ENCODE results near the gene RXFP1.
A peak's percentile ranks its signal among the peaks of the same experiment; 100 is the strongest.

The RXFP1 gene

GRCh38 chr4:158521484-158522088 is at the start of gene RXFP1:
RXFP1 (plus strand) TSS chr4:158521882; CDS start chr4:158521977, 95 bp downstream.
- no peak for DNase-seq

- DNase-seq, result no peak
Measured at GRCh38 chr4:158481811-158482210, 39.9 kb upstream of the RXFP1 start.

GRCh38 chr4:158484173-158484885 is 37.4 kb upstream of the RXFP1 start:
- no peak for DNase-seq

- no peak for DNase-seq
Measured at GRCh38 chr4:158490629-158491028, 31.1 kb upstream of the RXFP1 start.

GRCh38 chr4:158492391-158492790 is 29.3 kb upstream of the RXFP1 start:
- no peak for DNase-seq

- DNase-seq, result peak; percentile 49
Measured at GRCh38 chr4:158496030-158496741, 25.5 kb upstream of the RXFP1 start.

GRCh38 chr4:158500054-158500453 is 21.6 kb upstream of the RXFP1 start:
- DNase-seq, result no peak

GRCh38 chr4:158513256-158513655 is 8.4 kb upstream of the RXFP1 start:
- DNase-seq, result no peak

- no peak for DNase-seq
Measured at GRCh38 chr4:158519226-158519625, 2.5 kb upstream of the RXFP1 start.

GRCh38 chr4:158523990-158524535 is 2.4 kb downstream of the RXFP1 start:
- no peak for DNase-seq

GRCh38 chr4:158527516-158527915 is 5.8 kb downstream of the RXFP1 start:
- DNase-seq, result no peak

- no peak for DNase-seq
Measured at GRCh38 chr4:158529505-158529904, 7.8 kb downstream of the RXFP1 start.

- no peak for DNase-seq
Measured at GRCh38 chr4:158530381-158530780, 8.7 kb downstream of the RXFP1 start.

GRCh38 chr4:158530898-158531297 is 9.2 kb downstream of the RXFP1 start:
- no peak for DNase-seq

- DNase-seq, result no peak
Measured at GRCh38 chr4:158532556-158533231, 11.0 kb downstream of the RXFP1 start.

- no peak for DNase-seq
Measured at GRCh38 chr4:158534727-158535126, 13.0 kb downstream of the RXFP1 start.

- no peak for DNase-seq
Measured at GRCh38 chr4:158535130-158535614, 13.5 kb downstream of the RXFP1 start.

GRCh38 chr4:158536833-158537232 is 15.2 kb downstream of the RXFP1 start:
- no peak for DNase-seq

- no peak for DNase-seq
Measured at GRCh38 chr4:158538176-158538575, 16.5 kb downstream of the RXFP1 start.

GRCh38 chr4:158538911-158539310 is 17.2 kb downstream of the RXFP1 start:
- DNase-seq, result no peak

- DNase-seq, result no peak
Measured at GRCh38 chr4:158540125-158540907, 18.6 kb downstream of the RXFP1 start.

- DNase-seq, result no peak
Measured at GRCh38 chr4:158541506-158541905, 19.8 kb downstream of the RXFP1 start.
